Bone marrow (tissue), 2 donors: Measurements from ENCODE around the gene SMAD6.
"Not testable (repeated sequence)": the region's sequence is repeated elsewhere in the genome, so short reads cannot be mapped to it uniquely, and the experiment has no call there.

Experiments
- DNase-seq, 2 donors: peaks; one replicate each; lab custom pipeline; 2025; lab: John Stamatoyannopoulos, UW

The SMAD6 gene

GRCh38 chr15:66742286-66742685, 40.2 kb downstream of the SMAD6 start:
- no peak for DNase-seq

GRCh38 chr15:66743204-66743603, 41.2 kb downstream of the SMAD6 start:
- no peak for DNase-seq

GRCh38 chr15:66743703-66744536, 41.9 kb downstream of the SMAD6 start:
- no peak for DNase-seq

- no peak for DNase-seq
These were observed 42.7 kb downstream of the SMAD6 start for GRCh38 chr15:66744610-66745279.

GRCh38 chr15:66745530-66746230, 43.6 kb downstream of the SMAD6 start:
- no peak for DNase-seq

- DNase-seq = no peak
These were observed 44.2 kb downstream of the SMAD6 start for GRCh38 chr15:66746231-66746605.

- no peak for DNase-seq
These were observed 45.2 kb downstream of the SMAD6 start for GRCh38 chr15:66747223-66747622.

GRCh38 chr15:66747886-66748707, 46.1 kb downstream of the SMAD6 start:
- no peak for DNase-seq

GRCh38 chr15:66748708-66749035, 46.6 kb downstream of the SMAD6 start:
- DNase-seq = no peak

GRCh38 chr15:66749841-66750575, 48.0 kb downstream of the SMAD6 start:
- DNase-seq = no peak

GRCh38 chr15:66750609-66751008, 48.6 kb downstream of the SMAD6 start:
- DNase-seq = no peak

GRCh38 chr15:66751579-66751978, 49.5 kb downstream of the SMAD6 start:
- DNase-seq = no peak

- no peak for DNase-seq
These were observed 50.0 kb downstream of the SMAD6 start for GRCh38 chr15:66752078-66752477.

- no peak for DNase-seq
These were observed 51.8 kb downstream of the SMAD6 start for GRCh38 chr15:66753687-66754377.

GRCh38 chr15:66754789-66755188, 52.8 kb downstream of the SMAD6 start:
- no peak for DNase-seq

- no peak for DNase-seq
These were observed 53.4 kb downstream of the SMAD6 start for GRCh38 chr15:66755298-66756068.

GRCh38 chr15:66756295-66756694, 54.3 kb downstream of the SMAD6 start:
- DNase-seq = no peak

- no peak for DNase-seq
These were observed 55.0 kb downstream of the SMAD6 start for GRCh38 chr15:66757030-66757429.

- DNase-seq = no peak
These were observed 55.5 kb downstream of the SMAD6 start for GRCh38 chr15:66757521-66757920.

GRCh38 chr15:66758217-66758616, 56.2 kb downstream of the SMAD6 start:
- DNase-seq = not testable (repeated sequence)
